AG09319 (cell line): ENCODE measurements around the gene ITPKC.

Experiments used
- DNase-seq: peaks from one replicate; pipeline ENCODE4 v3.0.0-alpha.2; 2010; ENCODE audit warnings: low read depth; ENCODE audit errors: extremely low read depth
- TF ChIP-seq, protein P1 (sequence below): IDR thresholded peaks from 2 replicates; pipeline ENCODE4 v1.5.1; 2011; ENCODE audit warnings: low read depth, mild to moderate bottlenecking, inconsistent platforms, low read length, moderate library complexity

ITPKC gene

DNA sequence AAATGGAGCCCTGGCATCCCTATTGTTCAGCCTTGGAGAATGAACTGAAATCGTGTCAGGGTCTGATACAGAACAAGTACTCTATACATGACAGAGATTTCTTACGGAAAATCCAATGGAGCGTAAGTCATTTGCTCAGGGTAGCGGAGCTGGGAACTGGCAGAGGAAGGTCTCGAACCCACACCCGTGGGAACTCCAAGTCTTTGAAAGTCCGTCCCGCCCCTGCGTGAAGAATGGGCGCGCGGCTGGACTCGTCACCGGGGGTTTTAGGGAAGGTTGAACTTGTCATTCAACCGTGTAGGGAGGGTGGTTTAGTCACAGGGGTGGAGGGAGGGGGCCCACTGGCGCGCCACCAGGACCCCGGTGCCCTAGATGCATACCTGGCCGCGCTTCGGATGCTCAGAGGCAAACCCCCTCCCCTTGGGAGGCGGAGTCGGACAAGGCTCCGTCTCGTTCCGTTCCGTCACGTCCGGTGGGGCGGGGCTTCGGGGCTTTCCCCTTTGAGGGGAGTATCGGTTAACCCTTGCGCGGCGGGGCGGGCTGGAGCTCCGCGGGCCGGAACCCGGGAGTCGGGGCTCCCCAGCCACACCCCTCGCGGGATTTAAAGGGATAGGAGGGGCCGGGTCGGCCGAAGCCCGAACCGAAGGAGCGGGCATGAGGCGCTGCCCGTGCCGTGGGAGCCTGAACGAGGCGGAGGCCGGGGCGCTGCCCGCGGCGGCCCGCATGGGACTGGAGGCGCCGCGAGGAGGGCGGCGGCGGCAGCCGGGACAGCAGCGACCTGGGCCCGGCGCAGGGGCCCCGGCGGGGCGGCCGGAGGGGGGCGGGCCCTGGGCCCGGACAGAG is at the start of gene ITPKC, which contains the start of gene COQ8B:
TSS of gene ITPKC (plus strand) at position 631 of the 843 bp plus-strand sequence. CDS start at position 655, 24 bp downstream.
TSS of gene COQ8B (minus strand) at position 405 of the 843 bp plus-strand sequence. CDS start 2,254 bp downstream, outside the sequence.
- TF ChIP-seq, protein P1, sequence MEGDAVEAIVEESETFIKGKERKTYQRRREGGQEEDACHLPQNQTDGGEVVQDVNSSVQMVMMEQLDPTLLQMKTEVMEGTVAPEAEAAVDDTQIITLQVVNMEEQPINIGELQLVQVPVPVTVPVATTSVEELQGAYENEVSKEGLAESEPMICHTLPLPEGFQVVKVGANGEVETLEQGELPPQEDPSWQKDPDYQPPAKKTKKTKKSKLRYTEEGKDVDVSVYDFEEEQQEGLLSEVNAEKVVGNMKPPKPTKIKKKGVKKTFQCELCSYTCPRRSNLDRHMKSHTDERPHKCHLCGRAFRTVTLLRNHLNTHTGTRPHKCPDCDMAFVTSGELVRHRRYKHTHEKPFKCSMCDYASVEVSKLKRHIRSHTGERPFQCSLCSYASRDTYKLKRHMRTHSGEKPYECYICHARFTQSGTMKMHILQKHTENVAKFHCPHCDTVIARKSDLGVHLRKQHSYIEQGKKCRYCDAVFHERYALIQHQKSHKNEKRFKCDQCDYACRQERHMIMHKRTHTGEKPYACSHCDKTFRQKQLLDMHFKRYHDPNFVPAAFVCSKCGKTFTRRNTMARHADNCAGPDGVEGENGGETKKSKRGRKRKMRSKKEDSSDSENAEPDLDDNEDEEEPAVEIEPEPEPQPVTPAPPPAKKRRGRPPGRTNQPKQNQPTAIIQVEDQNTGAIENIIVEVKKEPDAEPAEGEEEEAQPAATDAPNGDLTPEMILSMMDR, result no peak
- peak; percentile 95 for DNase-seq

DNA sequence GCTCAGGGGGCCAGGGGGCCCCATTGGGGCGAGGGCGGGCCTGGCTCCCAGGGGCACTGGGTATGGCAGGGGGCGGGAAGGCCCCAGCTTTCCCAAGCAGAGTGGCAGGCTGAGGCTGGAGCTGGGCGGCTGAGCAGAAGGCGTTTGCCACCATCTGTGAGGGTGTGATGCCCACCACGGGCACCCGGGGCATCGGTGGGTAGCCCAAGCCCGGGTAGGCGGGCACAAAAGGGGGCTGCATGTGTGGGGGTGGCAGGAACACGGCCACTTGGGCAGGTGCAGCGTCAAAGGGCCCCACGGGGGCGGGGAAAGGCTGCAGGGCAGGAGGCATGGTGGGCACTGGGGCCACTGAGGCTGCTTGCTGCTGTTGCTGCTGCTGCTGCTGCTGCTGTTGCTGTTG is 49.3 kb upstream of the ITPKC start:
- DNase-seq, result no peak
- TF ChIP-seq, protein P1, result no peak

DNA sequence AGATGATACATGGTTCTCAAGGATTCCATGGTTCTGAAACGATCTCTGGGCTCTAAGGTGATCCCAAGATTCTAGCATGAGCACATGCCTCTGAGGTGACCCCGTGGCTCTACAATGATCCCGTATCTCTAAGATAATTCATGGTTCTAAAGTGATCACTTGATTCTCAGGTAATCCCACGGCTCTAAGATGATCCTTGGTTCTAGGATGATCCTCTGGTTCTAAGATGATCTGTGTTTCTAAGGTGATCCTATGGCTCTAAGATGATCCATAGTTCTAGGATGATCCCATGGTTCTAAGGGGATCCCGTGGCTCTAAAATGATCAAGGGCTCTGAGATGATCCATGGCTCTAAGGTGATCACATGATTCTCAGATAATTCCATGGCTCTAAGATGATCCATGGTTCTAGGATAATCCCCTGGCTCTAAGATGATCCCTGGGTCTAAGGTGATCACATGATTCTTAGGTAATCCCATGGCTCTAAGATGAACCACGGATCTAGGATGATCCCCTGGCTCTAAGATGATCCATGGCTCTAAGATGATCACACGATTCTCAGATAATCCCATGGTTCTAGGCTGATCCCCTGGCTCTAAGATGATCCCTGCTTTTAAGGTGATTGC is 47.8 kb upstream of the ITPKC start:
- DNase-seq, result no peak
- TF ChIP-seq, protein P1, result no peak

DNA sequence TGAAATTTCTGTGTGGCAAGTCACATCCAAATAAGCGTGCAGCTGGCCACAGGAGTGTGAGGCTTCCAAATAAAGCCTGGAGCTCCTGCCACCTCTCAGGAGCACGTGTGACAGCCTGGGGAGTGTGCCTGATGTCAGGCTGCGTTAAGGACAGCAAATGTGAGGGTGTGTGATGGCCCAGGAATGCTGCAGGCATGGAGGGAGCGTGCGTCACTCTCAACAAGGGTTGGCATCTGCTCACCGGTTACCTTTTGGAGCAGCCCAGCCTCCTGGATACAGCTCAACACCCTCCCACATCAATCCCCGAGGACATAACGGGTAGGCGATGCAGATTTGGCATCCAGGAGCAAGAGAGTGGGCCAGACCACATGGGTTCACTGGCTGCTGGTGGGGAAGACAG is 45.5 kb upstream of the ITPKC start:
- TF ChIP-seq, protein P1, result no peak
- no peak for DNase-seq

DNA sequence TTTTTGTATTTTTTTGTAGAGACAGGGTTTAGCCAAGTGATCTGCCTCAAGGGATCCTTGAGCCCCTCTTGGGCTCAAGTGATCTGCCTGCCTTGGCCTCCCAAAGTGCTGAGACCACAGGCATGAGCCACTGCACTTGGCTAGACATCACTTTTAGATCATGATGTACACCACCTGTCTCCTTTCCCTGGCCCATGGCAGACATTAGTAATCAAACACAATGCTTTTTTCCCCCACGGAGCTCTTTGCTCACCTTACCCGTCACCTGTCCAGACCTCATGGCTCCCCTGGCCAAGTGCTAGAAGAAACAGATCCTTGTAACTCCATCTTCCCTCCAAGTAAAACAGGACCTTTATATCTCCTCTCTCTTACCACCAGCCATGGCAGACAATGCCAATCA is 44.9 kb upstream of the ITPKC start:
- TF ChIP-seq, protein P1, result no peak
- no peak for DNase-seq

DNA sequence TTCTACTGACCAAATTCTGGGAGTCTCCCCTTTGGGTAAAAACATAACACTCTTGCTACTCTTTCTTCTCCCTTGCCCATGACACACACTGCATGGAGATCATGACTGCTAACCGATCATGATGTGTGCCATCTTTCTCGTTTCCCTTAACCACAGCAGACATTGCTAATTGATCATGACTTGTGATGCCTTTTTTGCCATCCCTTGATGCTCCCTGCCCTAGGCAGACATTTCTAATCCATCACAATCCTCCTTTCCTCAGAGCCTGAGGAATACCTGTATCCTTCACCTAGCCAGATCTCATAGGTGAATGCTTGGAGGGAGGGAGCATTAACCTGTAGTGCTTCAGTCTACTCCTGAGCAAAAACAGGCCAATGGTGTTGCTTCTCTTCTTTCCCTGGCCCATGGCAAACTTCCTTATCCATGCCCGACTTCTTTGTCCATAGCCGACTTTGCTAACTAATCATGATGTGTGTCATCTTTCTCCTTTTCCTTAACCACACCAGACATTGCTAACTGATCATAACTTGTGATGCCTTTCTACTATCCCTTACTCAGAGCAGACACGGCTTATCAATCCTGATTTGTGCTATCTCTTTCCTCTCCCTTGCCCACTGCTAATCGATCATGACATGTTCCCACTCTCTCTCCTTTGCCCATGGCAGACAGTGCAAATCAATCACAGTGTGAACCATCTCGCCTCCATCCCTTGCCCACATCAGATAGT is 44.2 kb upstream of the ITPKC start:
- TF ChIP-seq, protein P1, result no peak

More for the DNA sequence above, 44.2 kb upstream of the ITPKC start:
- no peak for DNase-seq
